HG02763 (cell line): Measurements from ENCODE around the gene MAN1C1.
"Not testable (repeated sequence)": the region's sequence is repeated elsewhere in the genome, so short reads cannot be mapped to it uniquely, and the experiment has no call there.

ENCODE experiments used
- ATAC-seq: cut with Tn5 transposase; IDR thresholded peaks from one replicate; pipeline ENCODE4 v1.9.1; 2021; ENCODE audit warnings: mild to moderate bottlenecking, moderate library complexity; ENCODE audit not compliant: unreplicated experiment

Gene MAN1C1

DNA sequence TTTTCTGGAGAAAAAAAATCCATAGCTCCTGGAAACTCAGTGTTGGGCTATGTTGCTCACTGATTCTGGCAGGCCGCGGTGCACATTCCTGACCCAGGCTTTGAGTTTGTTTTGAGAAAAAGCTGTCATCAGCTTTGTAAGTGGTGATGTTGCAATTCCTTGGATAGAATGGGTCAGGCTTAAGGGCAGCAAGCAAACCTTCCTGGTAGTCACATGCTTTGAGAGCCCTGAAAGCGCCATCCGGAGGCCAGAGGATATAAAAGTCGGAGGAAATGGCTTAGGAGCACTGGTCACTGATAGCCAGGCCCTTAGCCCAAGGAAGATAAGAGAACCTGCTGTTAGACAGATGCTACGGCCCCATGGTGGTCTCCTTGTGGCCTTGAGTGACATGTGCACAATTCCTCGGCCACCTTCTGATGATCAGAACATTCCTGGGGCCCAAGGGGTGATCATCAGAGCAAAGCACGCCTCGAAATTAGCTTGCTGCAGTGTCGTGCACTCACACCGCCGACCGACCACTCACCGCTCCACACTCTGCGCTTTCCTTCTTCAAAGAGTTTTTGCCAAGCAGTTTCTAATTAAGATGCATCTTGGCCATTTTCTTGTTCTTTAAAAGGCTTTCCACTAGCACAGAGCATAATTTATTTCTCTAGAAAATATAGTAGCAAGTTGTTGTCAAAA is 78.6 kb downstream of the MAN1C1 start:
- ATAC-seq: no peak

DNA sequence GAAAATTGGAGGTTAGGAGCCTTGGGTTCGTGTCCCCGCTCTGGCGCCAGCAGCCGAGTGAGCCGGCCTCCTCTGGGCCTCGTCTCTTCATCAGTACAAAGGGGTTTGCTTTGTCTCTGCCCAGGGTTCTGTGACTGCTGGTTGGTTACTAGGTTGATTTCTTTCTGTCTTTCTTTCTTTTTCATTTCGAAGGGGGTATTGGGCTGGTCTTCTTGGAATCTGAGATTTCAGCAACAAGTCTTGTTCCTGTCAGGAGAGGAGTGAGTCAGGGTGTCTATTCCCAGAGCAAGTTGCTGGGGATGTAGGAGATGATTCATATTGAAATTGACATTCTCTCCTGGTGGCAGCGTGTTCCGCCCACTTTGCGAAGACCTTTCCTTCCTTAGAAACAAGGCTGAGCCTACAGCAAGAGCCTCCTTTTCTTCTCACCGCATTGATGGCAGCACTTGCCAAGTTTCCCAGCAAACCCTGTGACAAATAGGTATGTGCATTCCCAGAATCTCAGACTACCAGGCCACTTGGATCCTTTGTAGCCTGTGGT is 79.2 kb downstream of the MAN1C1 start:
- no peak for ATAC-seq

DNA sequence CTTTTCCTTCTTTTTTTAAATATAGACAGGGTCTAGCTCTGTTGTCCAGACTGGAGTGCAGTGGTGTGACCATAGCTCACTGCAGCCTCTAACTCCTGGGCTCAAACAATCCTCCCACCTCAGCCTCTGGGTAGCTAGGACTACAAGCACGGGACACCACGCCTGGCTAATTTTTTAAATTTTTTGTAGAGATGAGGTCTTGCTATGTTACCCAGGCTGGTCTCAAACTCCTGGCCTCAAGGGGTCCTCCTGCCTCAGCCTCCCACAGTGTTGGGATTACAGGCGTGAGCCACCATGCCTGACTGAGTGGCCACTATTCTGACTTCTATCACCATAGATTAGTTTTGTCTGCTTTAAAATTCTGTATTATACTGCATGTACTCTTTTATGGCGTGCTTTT is 80.1 kb downstream of the MAN1C1 start:
- not testable (repeated sequence) for ATAC-seq

DNA sequence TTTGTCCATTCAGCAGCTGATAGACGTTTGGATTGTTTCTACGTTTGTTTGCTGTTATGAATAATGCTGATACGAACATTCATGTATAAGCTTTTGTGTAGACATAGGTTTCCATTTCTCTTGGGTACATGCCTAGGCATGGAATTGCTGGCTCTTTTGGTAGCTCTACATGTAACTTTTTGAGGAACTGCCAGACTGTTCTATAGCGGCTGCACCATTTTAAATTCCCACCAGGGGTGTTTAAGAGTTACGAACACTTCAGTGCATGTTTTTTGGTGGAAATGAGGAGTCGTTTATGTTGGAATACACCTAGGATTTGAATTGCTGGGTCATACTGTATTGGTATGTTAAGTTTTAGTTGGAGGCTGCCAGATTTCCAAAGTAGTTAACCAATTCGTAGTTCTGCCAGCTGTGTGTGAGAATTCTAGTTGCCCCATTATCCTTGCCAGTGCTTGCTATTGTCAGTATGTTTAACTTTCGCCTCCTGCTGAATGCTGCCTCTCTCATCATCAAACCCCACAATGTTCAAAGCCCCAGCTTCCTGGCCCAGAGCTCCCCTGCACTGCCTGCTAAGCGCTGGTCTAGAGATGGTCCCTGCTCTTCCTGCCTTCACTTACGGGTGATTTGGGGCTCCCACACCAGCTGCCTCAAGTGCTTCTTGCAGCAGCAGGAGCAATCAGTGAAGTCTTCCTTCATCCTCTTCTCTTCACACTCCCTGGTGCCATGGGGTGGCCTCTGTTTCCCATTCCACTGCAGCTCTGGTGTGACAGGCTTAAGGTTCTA is 81.0 kb downstream of the MAN1C1 start:
- no peak for ATAC-seq

DNA sequence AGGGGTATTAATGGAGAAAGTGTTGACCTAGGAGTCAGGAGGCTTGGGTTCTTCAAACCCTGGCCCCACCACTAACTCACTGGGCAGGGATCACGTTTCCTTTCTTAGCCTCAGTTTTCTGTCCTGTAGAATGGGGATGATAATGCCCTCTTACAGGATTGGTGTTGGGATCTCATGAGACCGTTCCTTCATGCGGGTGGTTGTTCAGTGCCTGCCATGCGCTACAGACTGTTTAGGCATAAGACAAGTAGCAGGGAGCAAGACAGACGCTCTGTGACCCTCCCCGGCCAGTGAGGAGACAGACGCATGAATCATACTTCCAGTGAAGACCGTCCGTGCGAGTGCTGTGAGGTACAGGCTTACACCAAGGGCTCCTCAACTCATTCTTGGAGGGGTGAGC is 81.7 kb downstream of the MAN1C1 start:
- no peak for ATAC-seq

DNA sequence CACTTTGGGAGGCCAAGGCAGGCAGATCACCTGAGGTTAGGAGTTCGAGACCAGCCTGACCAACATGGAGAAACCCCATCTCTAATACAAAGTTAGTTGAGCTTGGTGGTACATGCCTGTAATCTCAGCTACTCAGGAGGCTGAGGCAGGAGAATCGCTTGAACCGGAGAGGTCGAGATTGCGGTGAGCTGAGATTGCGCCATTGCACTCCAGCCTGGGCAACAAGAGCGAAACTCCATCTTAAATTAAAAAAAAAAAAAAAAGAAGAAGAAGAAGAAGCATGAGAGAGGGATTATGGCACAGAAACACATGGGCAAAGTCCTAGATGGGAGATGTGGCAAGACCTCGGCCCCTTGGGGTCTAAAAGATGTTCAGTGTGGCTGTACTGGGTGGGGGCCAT is 82.5 kb downstream of the MAN1C1 start:
- ATAC-seq: not testable (repeated sequence)

DNA sequence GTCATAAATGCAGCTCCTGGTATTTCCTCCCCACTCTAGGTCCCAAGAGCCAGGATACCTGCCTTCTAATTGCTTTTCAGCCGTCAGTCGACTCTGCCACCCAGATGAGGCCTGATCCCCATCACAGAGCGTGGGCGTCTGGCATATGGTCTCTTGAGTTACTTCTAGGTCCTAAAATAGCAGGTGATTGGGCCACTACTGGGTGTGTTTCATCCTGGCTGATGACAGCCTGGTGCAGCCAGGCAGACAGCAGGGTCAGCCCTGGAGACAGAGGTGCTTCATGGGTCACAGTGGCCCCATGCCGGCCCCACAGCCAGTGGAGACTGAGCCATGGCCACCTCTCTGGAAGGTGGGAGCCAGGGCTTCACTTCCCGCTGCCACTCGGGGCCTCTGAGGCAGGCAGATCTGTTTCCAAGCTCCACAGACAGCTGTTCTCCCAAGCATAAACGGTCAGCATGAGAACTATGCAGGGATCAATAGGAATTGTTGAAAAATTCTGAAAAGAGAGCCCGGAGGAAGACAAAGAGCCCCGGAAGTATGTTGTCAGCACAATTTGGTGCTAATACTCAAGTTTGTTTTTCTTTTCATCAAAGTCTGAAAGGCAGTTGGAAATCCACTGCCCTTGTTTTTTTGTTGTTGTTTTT is 83.0 kb downstream of the MAN1C1 start:
- ATAC-seq: no peak

DNA sequence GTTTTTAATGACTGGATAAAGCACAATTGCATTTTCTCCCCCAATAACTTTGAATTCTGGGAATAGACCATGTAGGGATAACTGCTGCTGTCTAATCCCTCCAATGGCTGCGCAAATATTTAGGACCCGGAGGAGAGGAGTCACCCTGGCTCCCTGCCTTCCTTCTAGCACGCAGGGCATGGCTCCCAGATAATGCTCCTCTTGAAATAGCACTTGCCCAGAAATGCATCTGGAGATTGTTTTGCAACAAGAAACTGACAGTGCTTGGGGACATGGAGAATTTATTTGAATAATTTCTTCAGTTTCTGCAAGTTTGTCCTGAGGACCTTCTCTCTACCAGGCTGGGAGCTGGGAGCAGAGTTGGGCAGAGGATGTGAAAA is 83.5 kb downstream of the MAN1C1 start:
- no peak for ATAC-seq

DNA sequence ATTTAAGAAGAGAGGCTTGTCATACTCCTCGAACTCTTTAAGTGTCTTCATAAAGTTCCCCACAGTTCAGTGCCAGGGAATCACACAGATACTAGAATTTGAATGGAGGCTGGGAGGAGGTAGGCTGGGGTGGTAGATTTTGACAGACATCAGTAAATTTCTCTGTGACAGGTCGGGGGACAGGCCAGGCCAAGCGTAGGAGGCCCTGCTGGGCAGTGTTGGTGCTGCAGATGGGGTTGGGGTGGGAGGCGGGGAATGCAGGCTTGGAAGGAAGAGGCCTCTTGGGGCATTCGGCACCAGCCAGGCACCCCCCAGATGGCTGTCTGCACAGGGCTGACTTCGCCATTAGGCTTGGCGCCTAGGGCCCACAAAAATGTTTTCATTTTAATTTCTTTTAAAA is 84.0 kb downstream of the MAN1C1 start:
- no peak for ATAC-seq

DNA sequence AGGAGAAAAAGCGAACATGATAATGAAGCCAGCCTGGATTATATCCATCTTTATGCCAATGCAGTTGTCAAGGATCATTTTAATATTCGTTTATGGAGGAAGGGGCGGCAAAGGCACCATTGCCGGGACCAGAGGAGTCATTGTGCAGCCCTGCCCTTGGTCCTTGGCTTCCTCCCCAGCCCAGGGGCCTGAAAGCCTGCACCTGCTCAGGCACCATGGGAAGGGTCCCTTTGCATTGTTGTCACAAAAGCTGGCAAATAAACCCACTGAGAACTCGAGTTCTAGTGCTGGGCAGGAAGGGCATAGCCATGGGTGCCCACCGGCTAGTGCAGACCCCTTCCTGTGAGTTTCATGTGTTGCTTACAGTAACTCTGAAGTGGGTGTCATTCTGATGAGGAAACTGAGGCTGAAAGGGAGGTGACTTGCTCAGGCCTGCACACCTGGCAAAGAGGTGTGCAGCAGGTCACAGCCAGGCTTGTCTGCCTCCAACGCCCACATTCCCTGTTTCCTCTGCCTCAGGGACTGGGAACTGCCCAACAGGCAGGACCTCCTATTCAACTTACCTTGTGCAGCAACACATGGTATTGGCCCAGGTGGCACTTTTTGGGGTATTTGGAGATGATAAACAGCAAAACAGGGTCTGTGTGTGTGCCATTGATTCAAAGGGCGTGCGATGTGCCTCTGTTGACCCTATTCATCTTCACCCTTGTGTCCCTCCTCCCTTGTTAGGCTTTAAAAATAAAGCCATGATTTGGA is 84.6 kb downstream of the MAN1C1 start:
- no peak for ATAC-seq

DNA sequence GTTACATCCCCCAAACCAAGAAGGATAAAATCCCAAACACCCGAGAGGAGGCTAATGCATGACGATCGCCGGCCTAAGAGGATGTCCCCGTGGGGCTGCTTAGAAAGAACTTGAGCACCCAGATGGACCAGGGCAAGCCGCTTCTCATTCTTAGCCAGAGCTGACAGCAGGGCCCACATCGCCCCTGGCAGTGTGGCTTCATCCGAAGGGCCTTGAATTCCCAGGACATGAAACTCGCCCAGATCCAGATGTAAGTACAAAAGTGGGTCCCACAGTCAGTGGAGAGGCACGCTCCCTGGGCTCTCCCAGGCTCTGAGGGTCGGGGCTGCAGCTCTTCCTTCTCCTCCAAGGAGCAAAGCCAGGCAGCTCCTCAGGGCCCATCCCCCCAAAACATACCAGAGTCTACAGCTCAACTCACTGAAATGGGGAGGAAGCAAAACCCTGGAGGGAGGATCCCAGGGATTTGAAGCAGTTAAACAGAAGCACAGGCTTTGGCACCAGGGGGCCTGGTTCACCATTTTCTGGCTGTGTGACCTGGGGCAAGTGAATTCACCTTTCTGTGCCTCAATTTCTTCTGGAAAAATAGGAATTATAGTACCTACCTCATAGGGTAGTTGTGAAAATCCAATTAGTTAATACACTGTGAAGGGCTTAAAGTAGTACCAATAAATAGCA is 85.6 kb downstream of the MAN1C1 start:
- ATAC-seq: no peak

DNA sequence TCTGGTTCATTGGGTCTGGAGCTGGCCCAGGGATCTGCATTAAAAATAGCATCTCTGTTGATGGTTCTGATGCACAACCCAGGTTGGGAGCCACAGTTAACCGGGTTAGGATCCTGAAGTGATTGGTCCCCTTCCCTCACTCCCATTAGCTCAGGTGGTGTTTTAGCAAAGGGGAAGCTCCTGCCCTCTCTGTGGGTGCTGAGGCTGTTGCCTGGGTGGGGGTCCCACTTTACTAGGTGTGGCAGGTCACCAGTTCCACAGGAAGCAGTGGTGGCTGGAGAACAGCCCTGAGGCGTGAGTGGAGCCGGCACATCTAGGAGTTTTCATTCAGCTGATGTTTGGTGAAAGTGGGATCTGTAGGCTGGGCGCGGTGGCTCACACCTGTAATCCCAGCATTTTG is 86.5 kb downstream of the MAN1C1 start:
- no peak for ATAC-seq

DNA sequence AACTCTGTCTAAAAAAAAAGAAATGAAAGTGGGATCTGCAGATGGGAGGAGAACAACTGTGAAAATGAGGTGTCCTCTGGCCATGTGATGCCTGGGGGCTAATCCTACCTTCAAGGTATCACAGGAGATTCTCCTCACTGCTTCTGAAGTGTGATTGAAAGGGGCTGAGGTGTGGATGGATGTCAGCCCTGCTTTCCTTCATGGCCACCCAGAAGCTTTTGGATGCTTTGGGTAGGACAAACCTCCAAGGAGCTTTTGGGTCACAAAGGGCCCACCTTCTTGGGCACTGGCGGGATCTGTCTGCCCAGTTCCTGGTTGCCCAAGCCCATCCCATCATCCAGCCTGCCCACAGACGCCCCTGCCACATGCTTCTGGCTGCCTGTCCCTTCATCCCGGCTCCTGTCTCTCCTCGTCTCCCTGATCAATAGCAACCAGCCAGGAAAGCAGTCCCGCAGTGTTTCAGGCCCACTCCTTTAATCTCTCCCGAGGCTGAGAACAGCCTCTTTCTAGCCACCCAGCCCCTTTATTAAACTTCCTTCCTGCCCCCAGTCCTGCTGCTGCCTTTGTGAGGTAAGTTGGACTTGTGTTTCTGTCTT is 87.2 kb downstream of the MAN1C1 start:
- ATAC-seq: no peak

DNA sequence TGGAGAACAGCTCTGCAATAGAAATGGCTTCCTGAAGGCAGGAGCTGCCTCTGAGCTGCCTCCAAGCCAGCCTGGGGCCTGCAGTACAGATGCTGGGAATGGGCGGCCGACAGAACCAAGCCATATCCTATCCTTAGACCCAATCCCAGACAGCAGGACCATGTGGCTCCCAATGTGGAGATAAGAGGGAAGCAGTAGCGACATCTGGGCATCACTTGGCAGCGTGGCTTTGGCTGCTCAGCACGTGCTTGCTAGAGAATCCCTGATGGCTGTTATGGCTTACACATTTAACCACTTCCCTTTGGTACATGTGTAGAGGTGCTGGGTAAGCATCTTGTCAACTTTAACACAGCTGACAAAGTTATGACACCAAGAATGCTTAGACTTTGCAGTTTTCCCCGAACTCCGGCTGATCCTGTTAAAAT is 87.7 kb downstream of the MAN1C1 start:
- no peak for ATAC-seq

DNA sequence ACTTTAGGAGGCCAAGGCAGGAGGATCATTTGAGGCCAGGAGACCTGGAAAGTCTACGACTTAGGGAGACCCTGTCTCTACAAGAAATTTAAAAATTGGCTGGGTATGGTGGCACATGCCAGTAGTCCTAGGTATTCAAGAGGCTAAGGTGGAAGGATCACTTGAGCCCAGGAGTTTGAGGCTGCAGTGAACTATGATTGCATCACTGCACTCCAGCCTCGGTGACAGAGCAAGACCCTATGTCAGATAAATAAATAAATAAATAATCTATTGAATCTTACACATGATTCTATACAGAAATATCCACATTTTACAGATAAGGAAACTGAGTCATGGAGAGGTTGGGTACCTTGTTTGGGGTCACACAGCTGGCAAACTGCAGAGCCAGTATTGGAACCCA is 89.1 kb downstream of the MAN1C1 start:
- no peak for ATAC-seq

DNA sequence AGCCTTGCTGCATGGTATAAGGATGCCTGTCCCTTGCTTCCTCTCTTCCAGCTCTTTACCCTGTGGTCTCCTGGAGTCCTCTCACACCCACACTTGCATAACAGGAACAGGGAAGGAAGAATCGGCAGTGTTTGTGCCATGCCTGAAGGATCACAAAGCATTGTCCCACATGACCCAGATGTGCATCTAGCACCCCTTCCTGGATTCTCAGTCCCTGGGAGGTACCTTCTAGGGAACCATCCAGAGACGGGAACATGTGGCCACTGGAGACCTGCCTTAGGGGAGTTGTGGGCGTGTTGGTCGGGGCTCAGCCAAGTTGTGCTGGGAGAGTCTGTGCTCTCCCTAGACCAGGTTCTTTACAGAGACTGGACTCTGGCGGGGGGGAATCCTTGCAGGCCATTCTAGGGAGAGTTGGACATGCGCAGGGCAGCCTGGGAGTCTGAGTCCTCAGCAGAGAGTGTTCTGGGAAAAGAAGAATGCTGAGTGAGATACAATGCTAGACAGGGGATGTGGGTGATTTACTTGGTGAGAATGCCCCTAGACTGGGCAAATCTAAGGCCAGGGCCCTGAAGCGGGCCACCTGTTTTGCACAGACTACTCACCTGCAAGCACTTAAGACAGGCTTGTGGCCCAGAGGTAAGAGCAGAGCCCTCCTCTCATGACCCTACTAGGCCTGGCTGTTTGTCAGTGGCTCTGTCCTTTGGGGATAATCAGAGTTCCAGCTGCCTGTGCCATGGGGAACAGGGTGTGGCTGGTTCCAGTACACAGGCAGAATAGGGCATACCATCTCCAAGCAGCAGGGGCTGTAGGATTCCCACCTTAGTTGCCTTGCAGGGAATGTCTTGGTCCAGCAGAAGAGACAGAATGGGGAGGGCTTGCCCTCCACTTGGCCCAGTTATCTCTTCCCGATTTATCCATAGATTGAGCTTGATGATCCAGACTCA is 89.8 kb downstream of the MAN1C1 start:
- ATAC-seq: no peak

DNA sequence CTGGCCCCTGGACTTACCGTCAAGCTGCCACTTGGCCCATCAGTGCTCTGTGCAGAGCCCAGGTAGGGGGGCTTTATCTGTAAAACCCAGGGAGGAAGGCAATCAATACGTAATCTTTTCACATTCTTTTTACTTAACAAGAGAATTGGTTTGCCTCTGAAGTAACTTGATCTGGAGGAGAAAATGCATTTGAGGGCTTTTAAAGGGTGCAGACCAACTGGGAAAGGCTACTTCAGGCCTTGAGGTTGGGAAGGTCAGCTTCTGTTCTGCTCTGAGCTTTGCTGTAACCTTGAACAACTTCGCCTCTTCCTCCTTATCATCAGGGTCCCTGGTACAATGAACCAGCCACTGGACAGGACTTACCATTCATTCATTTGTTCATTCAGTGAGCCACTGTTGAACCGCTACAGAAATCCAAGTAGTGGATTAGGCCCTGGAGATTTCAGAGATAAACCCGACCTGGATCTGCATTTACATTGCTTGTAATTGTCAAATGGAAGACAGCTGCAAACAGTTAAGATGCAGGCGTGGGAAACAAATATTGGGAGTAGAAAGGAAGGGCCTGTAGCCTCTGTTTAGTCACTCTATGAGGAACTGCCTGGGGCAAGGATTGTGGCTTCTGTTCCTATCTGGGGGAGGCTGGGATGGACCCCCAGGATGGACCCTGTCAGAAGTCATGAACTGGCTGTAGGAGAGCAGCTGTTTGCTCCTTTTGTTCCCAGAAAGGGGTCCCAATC is 90.9 kb downstream of the MAN1C1 start:
- no peak for ATAC-seq

DNA sequence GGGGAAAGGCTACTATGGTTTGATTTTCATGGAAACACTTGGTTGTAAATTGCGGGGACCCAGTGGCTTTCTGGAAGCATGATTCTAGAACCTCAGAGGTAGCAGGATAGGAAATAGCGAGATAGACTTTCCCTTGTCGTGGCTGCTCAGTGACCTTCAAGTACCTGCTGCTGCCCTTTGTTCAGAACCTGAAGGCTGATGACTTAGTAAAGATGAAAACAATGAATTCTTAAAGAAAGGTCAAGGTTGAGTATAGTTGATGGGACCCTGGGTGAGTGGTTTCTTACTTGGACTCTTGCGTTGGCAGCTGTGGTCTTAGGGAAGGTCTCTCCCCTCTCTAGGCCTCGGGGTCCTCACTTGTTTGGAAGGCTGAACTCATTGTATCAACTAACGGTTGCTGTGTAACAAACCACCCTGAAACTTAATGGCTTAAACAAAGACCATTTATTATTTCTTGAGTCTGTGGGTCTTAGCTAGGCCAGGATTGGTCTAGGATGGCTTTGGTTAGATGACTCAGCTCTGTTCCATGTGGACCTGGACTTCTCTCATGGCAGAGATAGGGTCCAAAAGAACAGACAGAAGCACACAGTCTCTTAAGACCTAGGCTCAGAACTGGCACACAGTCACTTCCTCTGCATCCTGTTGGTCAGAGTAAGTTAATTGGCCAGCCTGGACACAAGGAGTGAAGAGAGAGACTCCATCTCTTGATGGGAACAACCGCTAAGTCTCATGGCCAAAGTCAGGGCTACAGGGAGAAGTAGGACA is 94.2 kb downstream of the MAN1C1 start:
- ATAC-seq: no peak
